ENCODE data around the gene SUCO.

- TF ChIP-seq CTCF (IDR thresholded peaks at IDR 0.05) (no peak), POLR2A (IDR thresholded peaks at IDR 0.05) (no peak)
Measured at GRCh38 chr1:172514108-172514507, 18.8 kb upstream of the SUCO start.

Data from vagina (tissue), 2 donors.